ENCODE results near the gene EYA2.

The EYA2 gene

DNA sequence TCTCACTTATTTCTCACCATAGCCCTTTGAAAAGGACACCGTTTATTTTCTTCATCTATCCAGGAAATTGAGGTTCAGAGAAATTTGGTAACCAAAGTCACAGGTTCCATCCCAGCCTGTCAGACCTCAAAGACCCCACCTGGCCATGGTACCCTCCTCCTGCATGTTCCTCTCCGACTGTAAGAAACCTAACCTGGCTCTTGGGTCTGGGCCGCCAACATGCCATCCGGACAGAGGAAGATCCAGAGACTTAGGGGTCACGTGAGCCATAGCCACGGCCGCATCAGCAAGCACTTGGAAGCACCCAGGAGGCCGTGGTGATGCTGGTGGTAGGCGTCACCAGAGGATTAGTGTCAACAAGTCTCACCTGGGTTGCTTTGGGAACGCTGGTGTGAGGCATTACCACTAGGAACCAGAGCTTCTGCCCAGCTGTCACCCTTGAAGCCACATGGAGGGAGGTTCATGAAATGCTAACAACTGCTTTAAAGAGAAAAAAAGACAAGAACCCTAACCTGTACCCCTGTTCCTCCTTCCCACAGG is 177.1 kb downstream of the EYA2 start:
- Mint-ChIP-seq H3K4me1 (no peaks in the 10 kb centered on the region), H3K36me3 (no peaks in the 10 kb centered on the region), H3K27ac (no peak overlapping the region), H3K9me3 (peaks cover 6% of the 10 kb centered on the region), H3K4me3 (no peak overlapping the region)
- ATAC-seq = no peak
- DNase-seq (ENCODE audit: low spot score in 2 of 2) = no peak

DNA sequence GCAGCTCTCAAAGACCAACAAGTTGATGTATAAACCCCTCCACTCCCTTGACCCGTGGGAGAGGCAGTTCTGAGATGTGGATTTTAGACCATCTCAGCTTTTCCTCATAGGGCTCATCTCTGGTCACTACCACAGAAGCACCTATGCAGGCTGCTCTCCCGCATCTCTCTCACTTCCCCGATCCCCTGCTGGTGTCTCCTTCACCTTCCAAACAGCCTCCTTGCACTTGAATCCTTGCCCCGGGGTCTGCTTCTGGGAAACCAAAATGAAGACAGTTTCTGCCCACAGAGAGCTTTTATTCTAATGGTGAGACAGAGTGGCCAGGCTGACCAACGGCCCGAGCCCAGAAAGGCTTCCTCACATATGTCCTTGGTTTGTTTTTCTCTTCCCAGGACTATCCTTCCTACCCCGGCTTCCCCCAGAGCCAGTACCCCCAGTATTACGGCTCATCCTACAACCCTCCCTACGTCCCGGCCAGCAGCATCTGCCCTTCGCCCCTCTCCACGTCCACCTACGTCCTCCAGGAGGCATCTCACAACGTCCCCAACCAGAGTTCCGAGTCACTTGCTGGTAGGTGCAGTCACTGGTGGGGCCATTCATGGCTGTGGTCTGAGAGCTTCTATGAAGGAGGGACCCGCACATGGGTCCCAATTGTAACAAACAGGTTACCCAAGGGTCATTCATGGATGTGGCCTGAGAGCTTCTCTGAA is 179.3 kb downstream of the EYA2 start:
- peaks cover 6% of the 10 kb centered on the region for H3K9me3 Mint-ChIP-seq
- peak overlapping the region; percentile 50 for H3K27ac Mint-ChIP-seq
- ATAC-seq (no peak), DNase-seq (ENCODE audit: low spot score in 2 of 2) (no peak)
- H3K4me3 Mint-ChIP-seq = no peak overlapping the region
- no peaks in the 10 kb centered on the region for H3K36me3 Mint-ChIP-seq
- no peaks in the 10 kb centered on the region for H3K4me1 Mint-ChIP-seq

DNA sequence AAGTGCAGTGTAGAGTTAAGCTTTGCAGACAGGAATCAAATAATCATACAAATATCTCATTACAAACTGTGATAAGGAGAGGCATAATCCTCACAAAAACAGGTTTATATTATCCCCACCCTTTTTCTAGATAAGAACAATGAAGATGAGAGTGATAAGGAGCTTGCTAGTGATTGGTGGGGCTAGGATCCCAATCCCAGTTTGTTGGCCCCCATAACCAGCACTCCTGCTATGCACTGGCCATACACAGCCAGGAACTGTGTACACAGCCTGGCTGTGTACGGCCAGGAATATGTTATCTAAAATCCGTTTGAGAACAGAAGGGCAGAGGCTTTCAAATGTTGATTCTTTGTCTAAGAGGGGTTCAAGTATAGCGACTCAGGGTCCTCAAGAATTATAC is 180.6 kb downstream of the EYA2 start:
- ATAC-seq (no peak), DNase-seq (ENCODE audit: low spot score in 2 of 2) (no peak)
- Mint-ChIP-seq H3K4me1 (no peaks in the 10 kb centered on the region), H3K9me3 (peaks cover 6% of the 10 kb centered on the region), H3K27ac (no peak overlapping the region), H3K36me3 (no peaks in the 10 kb centered on the region), H3K4me3 (no peak overlapping the region)

DNA sequence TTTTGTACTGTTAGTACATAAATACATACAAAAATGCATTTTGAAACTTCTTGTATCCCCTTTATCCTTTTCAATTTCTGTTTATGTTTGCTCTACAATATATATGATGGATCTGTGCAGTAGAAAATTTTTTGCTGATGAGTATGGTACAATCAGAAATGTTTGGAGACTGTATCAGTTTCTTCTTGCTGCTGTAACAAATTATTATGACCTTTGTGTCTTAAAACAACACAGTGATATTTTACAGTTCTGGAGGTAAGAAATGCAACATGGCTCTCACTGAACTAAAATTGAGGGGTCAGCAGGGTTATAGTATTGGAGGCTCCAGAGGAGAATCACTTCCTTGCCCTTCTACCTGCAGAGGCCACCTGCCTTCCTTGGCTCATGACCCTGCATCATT is 184.4 kb downstream of the EYA2 start:
- DNase-seq (ENCODE audit: low spot score in 2 of 2) (no peak), ATAC-seq (no peak)
- Mint-ChIP-seq H3K9me3 (peaks cover 6% of the 10 kb centered on the region), H3K27ac (no peak overlapping the region), H3K4me1 (no peaks in the 10 kb centered on the region), H3K36me3 (no peaks in the 10 kb centered on the region), H3K4me3 (no peak overlapping the region)

DNA sequence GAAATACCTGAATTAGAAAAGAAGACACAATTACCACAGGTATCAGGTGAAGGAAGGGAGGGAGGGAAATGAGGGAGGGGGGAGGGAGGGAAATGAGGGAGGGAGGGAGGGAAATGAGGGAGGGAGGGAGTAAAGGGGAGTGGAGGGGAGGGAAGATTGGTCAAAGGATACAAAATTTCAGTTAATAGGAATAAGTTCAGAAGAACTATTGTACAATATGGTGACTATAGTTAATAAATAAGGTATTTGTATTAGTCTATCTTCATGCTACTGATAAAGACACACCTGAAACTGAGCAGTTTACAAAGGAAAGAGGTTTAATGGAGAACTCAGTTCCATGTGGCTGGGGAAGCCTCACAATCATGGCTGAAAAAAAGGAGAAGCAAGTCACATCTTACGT is 185.7 kb downstream of the EYA2 start:
- Mint-ChIP-seq H3K27ac (no peak overlapping the region), H3K9me3 (peaks cover 6% of the 10 kb centered on the region), H3K36me3 (no peaks in the 10 kb centered on the region), H3K4me1 (no peaks in the 10 kb centered on the region), H3K4me3 (no peak overlapping the region)
- no peak for ATAC-seq
- no peak for DNase-seq (ENCODE audit: low spot score in 2 of 2)

DNA sequence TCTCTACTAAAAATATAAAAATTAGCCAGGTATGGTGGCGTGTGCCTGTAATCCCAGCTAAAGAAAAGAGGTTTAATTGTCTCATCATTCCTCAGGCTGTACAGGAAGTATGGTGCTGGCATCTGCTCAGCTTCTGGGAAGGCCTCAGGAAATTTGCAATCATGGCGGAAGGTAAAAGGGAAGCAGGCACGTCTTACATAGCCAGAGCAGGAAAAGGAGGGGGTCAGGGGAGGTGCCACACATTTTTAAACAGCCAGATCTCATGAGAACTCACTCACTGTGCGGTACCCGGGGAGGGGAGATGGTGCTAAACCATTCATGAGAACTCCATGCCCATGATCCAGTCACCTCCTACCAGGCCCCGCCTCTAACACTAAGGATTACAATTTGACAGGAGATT is 191.7 kb downstream of the EYA2 start:
- DNase-seq (ENCODE audit: low spot score in 2 of 2) (no peak), ATAC-seq (no peak)
- no peak overlapping the region for H3K27ac Mint-ChIP-seq
- no peak overlapping the region for H3K4me3 Mint-ChIP-seq
- H3K36me3 Mint-ChIP-seq = no peaks in the 10 kb centered on the region
- H3K9me3 Mint-ChIP-seq = no peaks in the 10 kb centered on the region
- H3K4me1 Mint-ChIP-seq = no peaks in the 10 kb centered on the region

DNA sequence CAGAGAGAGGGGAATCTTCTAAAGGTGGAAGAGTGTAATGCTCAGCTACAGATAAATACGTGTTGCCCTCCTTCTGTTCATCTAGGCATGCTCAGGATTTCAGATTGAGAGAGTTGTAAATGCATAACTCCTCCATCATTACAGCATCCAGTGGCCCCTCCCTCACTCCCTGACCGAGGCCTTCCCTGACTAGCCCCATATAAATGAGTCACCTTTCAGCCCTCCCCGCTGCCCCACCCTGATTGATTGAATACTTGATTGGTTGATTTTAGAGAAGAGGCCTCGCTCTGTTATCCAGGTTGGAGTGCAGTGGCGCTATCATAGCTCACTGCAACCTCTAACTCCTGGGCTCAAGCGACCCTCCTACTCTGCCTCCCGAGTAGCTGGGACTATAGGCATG is 193.7 kb downstream of the EYA2 start:
- H3K4me1 Mint-ChIP-seq = no peaks in the 10 kb centered on the region
- no peak overlapping the region for H3K4me3 Mint-ChIP-seq
- no peak for ATAC-seq

DNA sequence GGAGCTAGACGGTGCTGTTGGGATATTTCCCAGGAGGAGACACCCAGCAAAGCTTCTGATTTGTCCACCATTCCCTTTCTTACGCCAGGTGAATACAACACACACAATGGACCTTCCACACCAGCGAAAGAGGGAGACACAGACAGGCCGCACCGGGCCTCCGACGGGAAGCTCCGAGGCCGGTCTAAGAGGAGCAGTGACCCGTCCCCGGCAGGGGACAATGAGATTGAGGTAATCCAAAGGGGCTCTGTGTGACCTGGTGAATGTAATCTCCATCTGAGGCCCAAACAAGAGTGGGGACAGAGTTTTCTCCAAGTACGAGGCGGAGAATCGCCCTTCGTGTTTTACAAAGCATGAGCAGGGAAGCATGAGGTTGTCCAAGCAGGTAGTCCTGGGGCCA is 194.5 kb downstream of the EYA2 start:
- Mint-ChIP-seq H3K36me3 (no peaks in the 10 kb centered on the region), H3K9me3 (no peaks in the 10 kb centered on the region), H3K4me3 (no peak overlapping the region), H3K27ac (no peak overlapping the region), H3K4me1 (no peaks in the 10 kb centered on the region)
- no peak for DNase-seq (ENCODE audit: low spot score in 2 of 2)
- ATAC-seq = no peak

More for the DNA sequence above, 193.7 kb downstream of the EYA2 start:
- Mint-ChIP-seq H3K27ac (no peak overlapping the region), H3K36me3 (no peaks in the 10 kb centered on the region), H3K9me3 (no peaks in the 10 kb centered on the region)
- no peak for DNase-seq (ENCODE audit: low spot score in 2 of 2)

DNA sequence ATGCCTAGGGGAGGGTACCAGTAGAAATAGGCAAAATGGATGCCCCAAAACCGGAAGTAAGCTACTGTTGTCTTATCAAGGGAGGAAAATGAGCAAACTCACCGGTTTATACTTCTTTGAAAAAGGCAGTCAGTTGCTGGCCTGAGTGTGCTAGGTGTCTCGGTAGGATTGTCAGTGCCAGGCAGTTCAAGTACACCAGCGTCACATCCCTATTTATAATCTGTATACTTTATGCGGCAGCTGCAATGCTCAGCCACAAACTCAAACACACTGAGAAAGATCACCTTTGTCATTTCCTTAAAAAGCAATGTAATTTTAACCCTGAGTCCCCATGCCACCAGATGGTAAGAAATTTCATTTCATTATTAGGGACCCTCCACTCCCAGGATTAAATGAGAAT is 196.2 kb downstream of the EYA2 start:
- Mint-ChIP-seq H3K4me3 (no peak overlapping the region), H3K4me1 (no peaks in the 10 kb centered on the region), H3K9me3 (peaks cover 4% of the 10 kb centered on the region), H3K36me3 (no peaks in the 10 kb centered on the region), H3K27ac (no peak overlapping the region)
- ATAC-seq (no peak), DNase-seq (ENCODE audit: low spot score in 2 of 2) (no peak)

DNA sequence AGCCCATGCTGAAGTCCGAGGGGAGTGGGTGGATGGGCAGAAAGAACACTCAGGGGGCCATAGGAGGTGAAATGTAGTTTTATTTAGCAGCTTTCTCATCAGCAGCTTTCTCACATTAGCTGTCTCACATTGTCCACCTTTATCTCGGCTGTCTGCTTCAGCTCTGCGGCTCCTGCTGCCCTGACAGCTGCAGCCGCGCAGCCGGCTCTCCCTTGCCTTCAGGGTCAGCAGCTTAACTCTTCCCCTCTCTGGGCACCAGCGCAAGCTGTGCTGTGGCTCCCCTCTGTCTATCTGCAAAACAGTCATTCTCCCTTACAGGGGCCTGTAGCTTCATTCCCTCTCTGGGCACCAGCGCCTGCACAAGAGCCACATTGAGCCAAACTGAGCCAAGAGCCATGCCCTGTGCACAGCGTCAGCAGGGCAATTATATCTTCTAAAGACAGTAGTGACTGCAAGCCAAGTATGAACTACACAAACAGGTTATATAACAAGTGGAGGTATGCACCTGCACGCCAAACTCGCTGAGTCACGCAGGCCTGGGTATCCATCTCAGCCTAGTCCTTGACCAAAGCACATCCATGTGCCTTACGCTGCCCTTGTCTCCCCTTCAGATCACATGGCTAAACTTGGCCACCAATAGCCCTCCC is 198.8 kb downstream of the EYA2 start:
- ATAC-seq (no peak), DNase-seq (ENCODE audit: low spot score in 2 of 2) (no peak)
- no peaks in the 10 kb centered on the region for H3K36me3 Mint-ChIP-seq
- H3K27ac Mint-ChIP-seq = no peak overlapping the region
- H3K9me3 Mint-ChIP-seq = peaks cover 4% of the 10 kb centered on the region
- no peaks in the 10 kb centered on the region for H3K4me1 Mint-ChIP-seq
- no peak overlapping the region for H3K4me3 Mint-ChIP-seq

DNA sequence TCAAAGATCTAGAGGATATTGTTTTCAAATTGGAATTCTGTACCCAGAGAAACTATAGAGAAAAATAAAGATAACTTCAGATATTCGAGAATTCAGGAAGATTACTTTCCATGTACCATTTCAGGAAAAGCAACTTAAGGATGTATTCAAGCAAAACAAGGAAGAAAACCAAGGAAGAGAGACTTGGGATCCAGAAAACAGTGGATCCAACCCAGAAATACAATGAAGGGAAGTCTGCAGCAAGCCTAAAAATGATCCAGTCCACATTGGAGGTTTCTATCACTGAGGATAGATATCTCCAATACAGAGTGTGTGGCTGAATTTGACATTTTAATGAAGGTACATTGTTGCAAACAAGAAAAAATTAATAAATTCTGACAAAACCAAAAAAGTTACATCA is 201.0 kb downstream of the EYA2 start:
- H3K27ac Mint-ChIP-seq = no peak overlapping the region
- DNase-seq (ENCODE audit: low spot score in 2 of 2) (no peak), ATAC-seq (no peak)
- no peak overlapping the region for H3K4me3 Mint-ChIP-seq
- peaks cover 4% of the 10 kb centered on the region for H3K9me3 Mint-ChIP-seq
- H3K36me3 Mint-ChIP-seq = no peaks in the 10 kb centered on the region
- no peaks in the 10 kb centered on the region for H3K4me1 Mint-ChIP-seq

DNA sequence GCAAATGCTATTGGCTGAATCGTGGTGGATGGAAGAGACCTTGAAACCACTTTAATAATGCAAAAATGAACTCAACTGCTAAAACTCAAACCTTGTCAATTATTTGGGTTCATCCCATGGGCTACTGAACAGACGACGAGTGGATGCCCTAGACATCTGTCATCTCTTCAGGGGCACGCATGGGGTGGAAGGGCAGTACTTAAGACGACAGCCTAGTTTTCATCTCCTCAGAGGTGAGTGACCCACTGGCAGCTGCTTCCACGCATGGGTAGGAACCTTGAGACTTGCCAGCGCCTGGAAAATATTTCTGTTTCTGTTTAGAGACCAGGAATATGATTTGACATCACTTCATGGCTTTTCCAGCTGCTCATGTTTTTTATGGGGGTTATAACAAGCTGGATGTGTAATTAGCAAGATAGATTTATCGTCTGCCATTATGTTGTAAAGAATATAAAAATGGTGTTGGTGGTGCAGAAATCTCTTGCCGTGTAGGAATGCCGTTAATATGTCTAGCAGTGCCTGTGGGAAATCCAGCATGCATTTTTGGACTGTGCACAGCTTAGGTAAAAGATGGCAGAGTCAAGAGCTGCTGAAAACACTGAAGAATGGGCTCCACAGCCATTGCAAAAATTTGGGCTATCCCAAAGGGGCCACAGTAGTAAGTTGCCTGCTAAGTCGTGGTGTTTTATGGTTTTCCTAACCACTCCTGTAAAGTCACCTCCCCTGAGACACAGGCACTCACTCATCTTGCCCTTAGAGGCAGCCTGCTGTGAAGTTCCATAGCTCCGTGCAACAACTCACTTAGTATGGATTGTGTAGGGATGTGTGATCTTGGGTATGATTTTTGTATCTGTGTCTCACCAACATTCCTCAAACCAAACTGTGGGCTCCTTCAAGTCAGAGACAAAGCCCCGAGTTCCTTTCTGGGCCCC is 203.3 kb downstream of the EYA2 start:
- DNase-seq (ENCODE audit: low spot score in 2 of 2) (no peak), ATAC-seq (no peak)
- no peaks in the 10 kb centered on the region for H3K4me1 Mint-ChIP-seq
- no peak overlapping the region for H3K4me3 Mint-ChIP-seq
- no peaks in the 10 kb centered on the region for H3K36me3 Mint-ChIP-seq
- H3K9me3 Mint-ChIP-seq = peaks cover 8% of the 10 kb centered on the region
- H3K27ac Mint-ChIP-seq = no peak overlapping the region

DNA sequence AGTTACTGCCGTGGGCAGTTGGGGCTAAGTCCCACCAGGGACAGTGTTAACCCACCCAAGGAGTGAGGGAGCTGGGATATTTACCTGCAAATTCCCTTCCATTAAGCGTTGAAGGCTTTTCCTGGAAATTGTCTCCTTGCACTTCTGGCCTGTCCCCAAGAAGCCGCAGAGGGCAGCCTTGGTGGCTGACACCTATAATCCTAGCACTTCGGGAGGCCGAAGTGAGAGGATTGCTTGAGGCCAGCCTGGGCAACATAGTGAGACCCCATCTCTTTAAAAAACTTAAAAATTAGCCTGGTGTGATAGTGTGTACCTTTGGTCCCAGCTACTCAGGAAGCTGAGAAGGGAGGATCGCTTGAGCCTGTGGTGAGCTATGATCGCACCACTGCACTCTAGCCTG is 204.4 kb downstream of the EYA2 start:
- no peak overlapping the region for H3K27ac Mint-ChIP-seq
- H3K9me3 Mint-ChIP-seq = peaks cover 13% of the 10 kb centered on the region
- ATAC-seq (no peak), DNase-seq (ENCODE audit: low spot score in 2 of 2) (no peak)
- H3K36me3 Mint-ChIP-seq = no peaks in the 10 kb centered on the region
- no peak overlapping the region for H3K4me3 Mint-ChIP-seq
- H3K4me1 Mint-ChIP-seq = no peaks in the 10 kb centered on the region

DNA sequence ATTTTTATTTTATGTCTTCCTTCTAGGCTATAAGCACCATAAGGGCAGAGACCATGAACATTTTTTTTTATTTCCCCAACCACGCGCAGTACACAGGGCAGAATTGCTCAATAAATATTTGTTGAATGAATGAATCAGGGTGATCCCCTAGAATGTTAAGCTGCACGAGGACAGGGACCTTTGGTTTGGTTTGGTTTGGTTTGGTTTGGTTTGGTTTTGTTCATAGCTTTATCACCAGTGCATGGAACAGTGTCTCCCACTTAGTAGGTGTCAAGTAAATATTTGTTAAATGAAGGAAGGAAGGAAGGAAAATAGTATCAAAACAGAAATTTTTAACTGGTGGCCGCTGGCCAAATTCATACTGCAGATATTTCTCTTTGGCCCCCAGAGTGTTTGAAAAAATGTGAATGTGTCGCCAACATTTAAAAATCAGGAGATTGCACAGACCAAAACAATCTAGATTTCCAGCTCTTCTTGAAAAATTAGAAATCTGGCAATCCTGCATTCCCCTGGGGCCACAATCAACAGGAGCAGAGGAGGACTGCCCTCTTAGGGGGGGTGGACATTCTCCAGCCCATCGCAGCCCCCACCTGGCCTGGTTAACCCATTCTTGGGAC is 205.3 kb downstream of the EYA2 start:
- Mint-ChIP-seq H3K9me3 (peaks cover 13% of the 10 kb centered on the region), H3K27ac (no peak overlapping the region), H3K4me3 (no peak overlapping the region), H3K36me3 (no peaks in the 10 kb centered on the region), H3K4me1 (no peaks in the 10 kb centered on the region)
- no peak for DNase-seq (ENCODE audit: low spot score in 2 of 2)
- ATAC-seq = no peak

DNA sequence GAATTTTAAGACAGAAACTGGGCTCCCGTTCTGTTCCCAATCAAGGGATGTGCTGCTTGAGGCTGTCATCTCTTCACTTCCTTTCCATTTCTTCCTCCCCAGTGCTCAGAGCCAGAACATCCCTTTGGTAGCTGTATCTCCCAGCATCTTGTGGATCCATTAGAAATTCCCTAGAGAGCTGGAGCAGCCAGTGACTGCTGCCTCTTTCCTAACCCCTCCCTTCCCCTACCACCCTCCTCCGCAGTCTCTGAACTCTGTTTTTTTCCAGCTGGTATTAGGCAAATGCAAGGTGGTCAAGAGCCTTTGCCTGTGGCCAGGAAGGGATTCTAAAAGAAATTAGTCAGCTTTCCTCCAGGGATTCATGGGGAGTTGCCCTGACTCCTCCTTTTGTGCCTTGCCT is 208.0 kb downstream of the EYA2 start:
- Mint-ChIP-seq H3K9me3 (peaks cover 12% of the 10 kb centered on the region), H3K4me3 (no peak overlapping the region), H3K27ac (no peak overlapping the region), H3K4me1 (no peaks in the 10 kb centered on the region), H3K36me3 (no peaks in the 10 kb centered on the region)
- no peak for DNase-seq (ENCODE audit: low spot score in 2 of 2)
- no peak for ATAC-seq
